NK-92 (cell line): Measurements from ENCODE around the gene OR2AT4.
A peak's percentile ranks its signal among the peaks of the same experiment; 100 is the strongest.
"Not testable (repeated sequence)": the region's sequence is repeated elsewhere in the genome, so short reads cannot be mapped to it uniquely, and the experiment has no call there.

ENCODE experiments used
- DNase-seq: peaks from one replicate; lab custom pipeline; 2025; ENCODE audit not compliant: unreplicated experiment; lab: John Stamatoyannopoulos, UW

Gene OR2AT4

DNA sequence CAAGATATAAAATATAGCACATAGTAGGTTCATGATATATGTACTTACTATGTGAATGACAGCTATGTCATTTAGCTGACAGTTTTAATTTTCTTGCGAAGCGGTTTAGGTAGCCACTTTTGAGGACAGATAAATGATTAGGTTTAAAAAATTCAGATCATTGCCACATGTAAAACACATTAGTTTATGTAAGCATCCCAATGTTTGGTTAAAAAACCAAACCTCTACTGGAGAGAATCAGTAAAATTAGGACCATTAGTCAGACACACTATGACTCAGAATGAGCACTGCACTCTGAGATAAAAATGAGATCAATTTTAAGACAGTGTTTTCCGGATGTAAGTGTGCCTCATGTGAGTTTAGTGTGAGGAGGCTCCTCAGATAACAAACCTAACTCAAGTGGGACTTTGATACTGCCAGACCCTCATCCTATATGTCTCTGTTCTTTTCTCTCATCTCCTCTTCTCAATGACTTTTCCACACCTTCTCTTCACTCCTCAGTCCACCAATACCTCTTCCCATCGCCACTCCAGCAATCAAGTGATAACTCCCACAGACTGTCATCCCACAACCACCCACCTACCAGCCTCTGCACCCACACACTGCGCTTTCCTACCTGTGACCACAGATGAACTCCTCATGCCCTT, 6.8 kb upstream of the OR2AT4 start:
- no peak for DNase-seq

- DNase-seq: no peak
Observed at GRCh38 chr11:75101424-75102128, 4.9 kb upstream of the OR2AT4 start.

DNA sequence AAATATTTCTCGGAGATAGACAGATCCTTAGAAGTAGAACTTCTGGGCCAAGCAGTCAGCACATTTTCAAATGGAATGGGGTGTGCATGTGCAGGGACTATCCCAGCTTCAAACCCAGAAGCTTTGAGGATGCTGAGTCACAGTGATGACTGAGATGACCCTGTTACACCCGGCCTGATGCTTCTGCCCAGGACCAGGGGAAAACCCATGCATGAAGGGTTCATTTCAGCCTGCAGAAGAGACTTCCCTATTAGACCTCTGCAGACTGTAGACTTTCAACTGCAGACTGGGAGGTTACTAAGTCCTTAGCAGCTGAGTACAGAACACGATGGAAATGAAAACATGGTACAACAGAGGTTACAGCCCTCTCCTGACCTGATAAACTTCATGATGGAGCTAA, 3.6 kb upstream of the OR2AT4 start:
- DNase-seq: peak; percentile 23

GRCh38 chr11:75099635-75100034, 3.0 kb upstream of the OR2AT4 start:
- no peak for DNase-seq

GRCh38 chr11:75098835-75099439, 2.3 kb upstream of the OR2AT4 start:
- not testable (repeated sequence) for DNase-seq

GRCh38 chr11:75098181-75098580, 1.5 kb upstream of the OR2AT4 start:
- DNase-seq: not testable (repeated sequence)

GRCh38 chr11:75097173-75097557, 489 bp upstream of the OR2AT4 start:
- DNase-seq: no peak

- not testable (repeated sequence) for DNase-seq
Observed at GRCh38 chr11:75094382-75094781, 2.3 kb downstream of the OR2AT4 start.

DNA sequence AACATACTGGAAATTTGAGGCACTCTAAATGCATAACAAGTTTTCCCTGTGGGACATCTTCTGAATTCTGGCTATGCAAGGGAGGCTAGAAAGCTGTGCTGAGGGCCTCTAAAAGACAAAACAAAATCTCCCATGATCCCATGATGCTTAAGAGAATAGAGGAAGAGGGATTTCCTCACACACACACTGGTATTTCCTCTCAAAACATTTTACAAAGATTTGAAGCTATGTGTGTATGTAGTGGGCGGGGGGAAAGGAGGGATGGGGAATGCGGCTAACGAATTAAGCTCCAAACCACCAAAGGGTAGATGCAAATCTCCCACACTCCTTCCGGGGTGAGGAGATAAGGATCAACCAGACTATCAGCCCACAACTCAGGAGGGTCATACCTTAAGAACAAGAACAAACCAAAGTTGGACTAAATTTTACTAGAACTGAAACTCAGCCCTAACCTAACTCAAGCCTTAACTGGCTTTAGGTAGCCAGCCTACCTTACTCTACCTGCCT, 6.0 kb downstream of the OR2AT4 start:
- no peak for DNase-seq

DNA sequence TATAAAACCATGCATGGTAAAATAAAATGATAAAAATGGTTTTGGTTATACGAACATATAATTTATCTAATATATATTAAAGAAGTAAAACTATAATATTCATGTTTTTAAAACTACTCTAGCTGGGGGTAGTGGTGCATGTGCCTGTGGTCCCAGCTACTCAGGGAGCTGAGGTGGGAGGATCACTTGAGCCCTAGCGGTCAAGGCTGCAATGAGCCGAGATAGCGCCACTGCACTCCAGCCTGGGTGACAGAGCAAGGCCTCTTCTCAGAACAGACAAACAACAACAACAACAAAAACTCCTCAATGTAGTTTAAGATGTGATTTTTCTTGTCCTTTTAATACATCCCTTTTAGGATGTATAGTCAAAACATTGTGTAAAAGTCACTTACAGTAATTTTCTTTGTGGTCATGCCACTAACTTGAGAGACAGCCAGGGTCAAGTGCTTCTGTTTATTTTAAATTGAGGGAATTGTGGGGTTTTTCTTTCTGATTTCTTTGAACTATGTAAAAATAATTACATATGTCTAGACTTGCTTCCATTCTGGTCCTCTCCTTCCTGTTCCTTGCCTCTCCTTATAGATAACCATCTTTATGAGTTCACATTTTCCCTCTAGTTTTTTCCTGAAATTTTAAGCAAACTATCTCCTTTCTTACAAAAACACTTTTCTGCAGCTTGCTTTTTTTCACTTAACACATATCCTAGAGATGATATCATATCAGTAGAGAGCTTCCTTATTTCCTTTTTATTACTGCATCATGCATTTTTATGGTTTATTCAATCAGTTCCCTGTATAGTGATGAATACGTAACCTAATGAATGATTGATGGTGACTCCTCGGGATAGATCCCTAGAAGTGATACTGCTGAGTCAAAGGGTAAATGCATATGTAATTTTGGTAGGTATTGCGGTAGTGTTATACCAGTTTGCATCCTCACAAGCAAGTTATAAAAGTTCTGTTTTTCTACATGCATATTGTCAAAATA, 9.1 kb downstream of the OR2AT4 start:
- no peak for DNase-seq

GRCh38 chr11:75084883-75085282, 11.8 kb downstream of the OR2AT4 start:
- DNase-seq: no peak

DNA sequence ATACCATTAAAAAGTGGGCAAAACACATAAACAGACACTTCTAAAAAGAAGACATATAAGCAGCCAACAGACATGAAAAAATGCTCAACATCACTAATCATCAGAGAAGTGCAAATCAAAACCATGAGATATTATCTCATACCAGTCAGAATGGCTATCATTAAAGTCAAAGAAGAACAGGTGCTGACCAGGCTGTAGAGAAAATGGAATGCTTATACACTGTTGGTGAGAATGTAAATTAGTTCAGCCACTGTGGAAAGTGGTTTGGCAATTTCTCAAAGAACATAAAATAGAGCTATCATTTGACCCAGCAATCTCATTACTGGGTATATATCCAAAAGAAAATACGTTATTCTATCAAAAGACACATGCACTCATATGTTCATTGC, 13.5 kb downstream of the OR2AT4 start:
- no peak for DNase-seq

DNA sequence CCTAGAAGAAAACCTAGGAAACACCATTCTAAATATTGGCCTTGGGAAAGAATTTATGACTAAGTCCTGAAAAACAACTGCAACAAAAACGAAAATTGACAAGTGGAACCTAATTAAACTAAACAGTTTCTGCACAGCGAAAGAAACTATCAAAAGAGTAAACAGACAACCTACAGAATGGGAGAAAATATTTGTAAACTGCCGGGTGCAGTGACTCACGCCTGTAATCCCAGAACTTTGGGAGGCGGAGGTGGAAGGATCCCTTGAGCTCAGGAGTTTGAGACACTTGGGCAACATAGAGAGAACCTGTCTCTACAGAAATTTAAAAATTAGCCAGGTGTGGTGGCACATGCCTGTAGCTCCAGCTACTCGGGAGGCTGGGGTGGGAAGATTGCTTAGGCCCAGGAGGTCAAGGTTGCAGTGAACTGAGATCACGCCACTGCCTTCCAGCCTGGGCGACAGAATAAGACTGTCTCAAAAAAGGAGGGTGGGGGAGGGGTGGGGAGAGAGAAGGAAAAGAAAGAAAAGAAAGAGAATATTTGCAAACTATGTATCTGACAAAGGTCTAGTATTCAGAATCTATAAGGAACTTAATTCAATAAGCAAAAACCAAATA, 14.0 kb downstream of the OR2AT4 start:
- no peak for DNase-seq

DNA sequence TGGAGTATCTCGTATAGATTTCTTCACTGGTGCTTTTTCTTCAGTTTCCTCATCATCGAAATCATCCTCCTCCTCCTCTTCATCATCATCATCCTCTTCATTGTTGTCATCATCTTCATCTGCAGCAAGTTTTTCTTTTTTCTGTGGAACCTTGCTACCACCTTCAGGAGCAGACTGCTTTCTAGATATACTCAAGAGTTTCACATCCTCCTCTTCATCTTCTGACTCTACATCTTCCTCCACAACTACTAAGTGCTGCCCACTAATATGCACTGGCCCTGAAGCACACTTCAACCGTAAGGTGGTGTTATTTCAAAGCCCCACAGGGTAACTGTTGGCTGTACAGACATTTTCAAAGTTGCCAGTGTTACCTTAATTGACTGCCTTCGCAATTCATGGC, 17.1 kb downstream of the OR2AT4 start:
- no peak for DNase-seq

- no peak for DNase-seq
Observed at GRCh38 chr11:75078233-75078632, 18.4 kb downstream of the OR2AT4 start.

GRCh38 chr11:75077316-75077715, 19.4 kb downstream of the OR2AT4 start:
- DNase-seq: no peak

- DNase-seq: no peak
Observed at GRCh38 chr11:75076671-75077070, 20.0 kb downstream of the OR2AT4 start.

GRCh38 chr11:75073459-75074190, 23.1 kb downstream of the OR2AT4 start:
- DNase-seq: no peak

DNA sequence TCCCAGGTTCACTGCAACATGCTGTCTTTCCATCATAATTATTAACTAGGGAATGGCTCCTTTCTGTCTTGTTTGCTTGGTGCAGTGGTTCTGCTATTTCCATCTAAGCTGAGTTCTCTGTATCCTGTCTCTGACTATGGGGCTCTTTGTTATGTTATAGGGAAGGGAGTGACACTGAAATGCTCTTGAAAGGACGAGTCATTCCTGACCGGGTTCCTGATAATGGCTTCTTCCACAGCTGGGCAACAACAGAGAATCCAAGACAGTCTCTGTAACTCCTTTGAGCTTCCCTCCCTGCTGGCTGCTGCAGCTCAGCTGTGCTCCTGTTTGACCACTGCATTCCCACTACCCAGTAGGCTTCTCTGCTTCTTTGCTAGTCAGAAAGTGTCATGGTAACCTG, 24.1 kb downstream of the OR2AT4 start:
- DNase-seq: no peak

- DNase-seq: no peak
Observed at GRCh38 chr11:75069473-75069872, 27.2 kb downstream of the OR2AT4 start.
